Measurements from ENCODE around the gene FOXK2.

FOXK2 gene

DNA sequence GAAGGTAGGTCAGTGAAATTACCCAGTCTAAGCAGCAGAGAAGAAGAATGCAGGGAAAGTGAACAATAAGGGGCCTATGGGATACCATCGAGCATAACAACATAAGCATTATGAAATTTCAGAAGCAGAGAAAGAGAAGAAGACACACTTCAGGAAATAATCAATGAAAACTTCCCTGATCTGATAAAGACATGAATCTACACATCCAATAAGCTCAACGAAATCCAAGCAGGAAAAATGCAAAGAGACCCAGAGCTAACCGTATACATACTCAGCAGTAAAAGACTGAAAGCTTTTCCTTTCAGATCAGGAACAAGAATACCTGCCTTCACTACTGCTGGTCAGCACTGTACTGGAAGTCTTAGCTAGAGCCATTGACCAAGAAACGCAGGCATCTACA, 90.1 kb downstream of the FOXK2 start (continued):
- TF ChIP-seq, protein P1, sequence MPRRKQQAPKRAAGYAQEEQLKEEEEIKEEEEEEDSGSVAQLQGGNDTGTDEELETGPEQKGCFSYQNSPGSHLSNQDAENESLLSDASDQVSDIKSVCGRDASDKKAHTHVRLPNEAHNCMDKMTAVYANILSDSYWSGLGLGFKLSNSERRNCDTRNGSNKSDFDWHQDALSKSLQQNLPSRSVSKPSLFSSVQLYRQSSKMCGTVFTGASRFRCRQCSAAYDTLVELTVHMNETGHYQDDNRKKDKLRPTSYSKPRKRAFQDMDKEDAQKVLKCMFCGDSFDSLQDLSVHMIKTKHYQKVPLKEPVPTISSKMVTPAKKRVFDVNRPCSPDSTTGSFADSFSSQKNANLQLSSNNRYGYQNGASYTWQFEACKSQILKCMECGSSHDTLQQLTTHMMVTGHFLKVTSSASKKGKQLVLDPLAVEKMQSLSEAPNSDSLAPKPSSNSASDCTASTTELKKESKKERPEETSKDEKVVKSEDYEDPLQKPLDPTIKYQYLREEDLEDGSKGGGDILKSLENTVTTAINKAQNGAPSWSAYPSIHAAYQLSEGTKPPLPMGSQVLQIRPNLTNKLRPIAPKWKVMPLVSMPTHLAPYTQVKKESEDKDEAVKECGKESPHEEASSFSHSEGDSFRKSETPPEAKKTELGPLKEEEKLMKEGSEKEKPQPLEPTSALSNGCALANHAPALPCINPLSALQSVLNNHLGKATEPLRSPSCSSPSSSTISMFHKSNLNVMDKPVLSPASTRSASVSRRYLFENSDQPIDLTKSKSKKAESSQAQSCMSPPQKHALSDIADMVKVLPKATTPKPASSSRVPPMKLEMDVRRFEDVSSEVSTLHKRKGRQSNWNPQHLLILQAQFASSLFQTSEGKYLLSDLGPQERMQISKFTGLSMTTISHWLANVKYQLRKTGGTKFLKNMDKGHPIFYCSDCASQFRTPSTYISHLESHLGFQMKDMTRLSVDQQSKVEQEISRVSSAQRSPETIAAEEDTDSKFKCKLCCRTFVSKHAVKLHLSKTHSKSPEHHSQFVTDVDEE (CRISPR knock-in tag; IDR thresholded peaks at IDR 0.05), result no peak
- no peak for TF ChIP-seq PPARA (CRISPR knock-in tag; IDR thresholded peaks at IDR 0.05; ENCODE audit: borderline replicate concordance)
- TF ChIP-seq SNAI2 (CRISPR knock-in tag; IDR thresholded peaks at IDR 0.05), result no peak
- no peak for TF ChIP-seq ESRRG (CRISPR knock-in tag; IDR thresholded peaks at IDR 0.05)
- TF ChIP-seq RARB (CRISPR knock-in tag; IDR thresholded peaks at IDR 0.05), result no peak
- TF ChIP-seq BACH2 (CRISPR knock-in tag; IDR thresholded peaks at IDR 0.05; ENCODE audit: borderline replicate concordance), result no peak
- no peak for TF ChIP-seq ARNTL (CRISPR knock-in tag; IDR thresholded peaks at IDR 0.05; ENCODE audit: borderline replicate concordance, low read depth)
- no peak for TF ChIP-seq ZNF565 (CRISPR knock-in tag; conservative IDR thresholded peaks at IDR 0.05; ENCODE audit: low read depth)
- TF ChIP-seq ZFP30 (CRISPR knock-in tag; IDR thresholded peaks at IDR 0.05), result no peak
- TF ChIP-seq GLIS3 (CRISPR knock-in tag; IDR thresholded peaks at IDR 0.05), result no peak

DNA sequence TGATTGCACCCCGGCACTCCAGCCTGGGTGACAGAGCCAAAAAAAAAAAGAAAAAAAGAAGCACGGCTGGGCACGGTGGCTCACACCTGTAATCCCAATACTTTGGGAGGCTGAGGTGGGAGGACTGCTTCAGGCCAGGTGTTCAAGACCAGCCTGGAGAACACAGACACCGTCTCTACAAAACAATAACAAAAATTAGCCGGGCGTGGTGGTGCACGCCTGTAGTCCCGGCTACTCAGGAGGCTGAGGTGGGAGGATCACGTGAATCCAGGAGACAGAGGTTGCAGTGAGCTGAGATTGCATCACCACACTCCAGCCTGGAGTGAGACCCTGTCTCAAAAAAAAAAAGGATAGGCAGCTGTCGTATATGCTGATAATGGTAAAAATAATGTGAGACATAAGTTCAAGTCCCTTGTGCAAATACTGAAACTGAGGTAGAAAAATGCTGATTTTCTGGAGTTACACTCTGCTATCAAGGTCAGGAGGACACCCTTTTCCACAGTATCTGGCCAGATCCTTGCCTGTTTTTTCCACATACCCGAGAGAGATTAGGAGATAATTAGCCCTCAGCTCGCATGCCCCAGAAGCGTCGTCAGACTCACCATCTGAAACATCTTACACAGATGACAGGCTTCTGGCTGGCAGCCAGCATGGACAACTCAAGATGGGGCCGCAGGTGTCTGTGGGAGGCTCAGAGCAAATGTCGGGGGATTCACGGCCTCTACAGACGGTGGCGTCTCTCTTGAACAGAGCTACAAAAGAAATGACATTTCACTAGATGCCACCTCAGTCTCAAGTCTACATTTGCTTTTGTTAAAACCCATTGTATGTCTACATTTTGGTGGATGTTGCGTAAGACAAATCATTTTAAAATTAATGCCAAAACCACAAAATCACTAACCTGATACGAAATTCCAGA, 91.9 kb downstream of the FOXK2 start:
- peak; percentile 69 for ATAC-seq
- TF ChIP-seq CSDC2 (CRISPR knock-in tag; IDR thresholded peaks at IDR 0.05) (no peak), SNAI2 (CRISPR knock-in tag; IDR thresholded peaks at IDR 0.05) (no peak), ZNF70 (CRISPR knock-in tag; IDR thresholded peaks at IDR 0.05) (no peak), ISL1 (CRISPR knock-in tag; IDR thresholded peaks at IDR 0.05) (peak; percentile 70), ZFP3 (CRISPR knock-in tag; IDR thresholded peaks at IDR 0.05) (no peak), BACH2 (CRISPR knock-in tag; IDR thresholded peaks at IDR 0.05; ENCODE audit: borderline replicate concordance) (no peak), RARB (CRISPR knock-in tag; IDR thresholded peaks at IDR 0.05) (no peak), ZFP30 (CRISPR knock-in tag; IDR thresholded peaks at IDR 0.05) (no peak), OSR1 (CRISPR knock-in tag; IDR thresholded peaks at IDR 0.05) (no peak), ZNF565 (CRISPR knock-in tag; conservative IDR thresholded peaks at IDR 0.05; ENCODE audit: low read depth) (no peak), ESRRG (CRISPR knock-in tag; IDR thresholded peaks at IDR 0.05) (peak; percentile 91; the same call in 1 of the 2 replicates), TOX (CRISPR knock-in tag; IDR thresholded peaks at IDR 0.05; ENCODE audit: borderline replicate concordance) (no peak), PPARA (CRISPR knock-in tag; IDR thresholded peaks at IDR 0.05; ENCODE audit: borderline replicate concordance) (no peak), ZC3H10 (CRISPR knock-in tag; IDR thresholded peaks at IDR 0.05) (no peak), ZNF8 (CRISPR knock-in tag; IDR thresholded peaks at IDR 0.05) (no peak), GLIS3 (CRISPR knock-in tag; IDR thresholded peaks at IDR 0.05) (peak; percentile 73), ARNTL (CRISPR knock-in tag; IDR thresholded peaks at IDR 0.05; ENCODE audit: borderline replicate concordance, low read depth) (no peak), TCF4 (CRISPR knock-in tag; IDR thresholded peaks at IDR 0.05; ENCODE audit: borderline replicate concordance) (peak; percentile 83; the same call in 1 of the 2 replicates)
- TF ChIP-seq, protein P1 (CRISPR knock-in tag; IDR thresholded peaks at IDR 0.05), result peak; percentile 91
- TF ChIP-seq, protein P2, sequence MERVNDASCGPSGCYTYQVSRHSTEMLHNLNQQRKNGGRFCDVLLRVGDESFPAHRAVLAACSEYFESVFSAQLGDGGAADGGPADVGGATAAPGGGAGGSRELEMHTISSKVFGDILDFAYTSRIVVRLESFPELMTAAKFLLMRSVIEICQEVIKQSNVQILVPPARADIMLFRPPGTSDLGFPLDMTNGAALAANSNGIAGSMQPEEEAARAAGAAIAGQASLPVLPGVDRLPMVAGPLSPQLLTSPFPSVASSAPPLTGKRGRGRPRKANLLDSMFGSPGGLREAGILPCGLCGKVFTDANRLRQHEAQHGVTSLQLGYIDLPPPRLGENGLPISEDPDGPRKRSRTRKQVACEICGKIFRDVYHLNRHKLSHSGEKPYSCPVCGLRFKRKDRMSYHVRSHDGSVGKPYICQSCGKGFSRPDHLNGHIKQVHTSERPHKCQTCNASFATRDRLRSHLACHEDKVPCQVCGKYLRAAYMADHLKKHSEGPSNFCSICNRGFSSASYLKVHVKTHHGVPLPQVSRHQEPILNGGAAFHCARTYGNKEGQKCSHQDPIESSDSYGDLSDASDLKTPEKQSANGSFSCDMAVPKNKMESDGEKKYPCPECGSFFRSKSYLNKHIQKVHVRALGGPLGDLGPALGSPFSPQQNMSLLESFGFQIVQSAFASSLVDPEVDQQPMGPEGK (CRISPR knock-in tag; IDR thresholded peaks at IDR 0.05; ENCODE audit: borderline replicate concordance), result no peak
- TF ChIP-seq, protein P3, sequence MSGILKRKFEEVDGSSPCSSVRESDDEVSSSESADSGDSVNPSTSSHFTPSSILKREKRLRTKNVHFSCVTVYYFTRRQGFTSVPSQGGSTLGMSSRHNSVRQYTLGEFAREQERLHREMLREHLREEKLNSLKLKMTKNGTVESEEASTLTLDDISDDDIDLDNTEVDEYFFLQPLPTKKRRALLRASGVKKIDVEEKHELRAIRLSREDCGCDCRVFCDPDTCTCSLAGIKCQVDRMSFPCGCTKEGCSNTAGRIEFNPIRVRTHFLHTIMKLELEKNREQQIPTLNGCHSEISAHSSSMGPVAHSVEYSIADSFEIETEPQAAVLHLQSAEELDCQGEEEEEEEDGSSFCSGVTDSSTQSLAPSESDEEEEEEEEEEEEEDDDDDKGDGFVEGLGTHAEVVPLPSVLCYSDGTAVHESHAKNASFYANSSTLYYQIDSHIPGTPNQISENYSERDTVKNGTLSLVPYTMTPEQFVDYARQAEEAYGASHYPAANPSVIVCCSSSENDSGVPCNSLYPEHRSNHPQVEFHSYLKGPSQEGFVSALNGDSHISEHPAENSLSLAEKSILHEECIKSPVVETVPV (CRISPR knock-in tag; IDR thresholded peaks at IDR 0.05), result 0 out of 2 replicates have a peak, but pooled peaks have one; percentile 58
- TF ChIP-seq, protein P4, sequence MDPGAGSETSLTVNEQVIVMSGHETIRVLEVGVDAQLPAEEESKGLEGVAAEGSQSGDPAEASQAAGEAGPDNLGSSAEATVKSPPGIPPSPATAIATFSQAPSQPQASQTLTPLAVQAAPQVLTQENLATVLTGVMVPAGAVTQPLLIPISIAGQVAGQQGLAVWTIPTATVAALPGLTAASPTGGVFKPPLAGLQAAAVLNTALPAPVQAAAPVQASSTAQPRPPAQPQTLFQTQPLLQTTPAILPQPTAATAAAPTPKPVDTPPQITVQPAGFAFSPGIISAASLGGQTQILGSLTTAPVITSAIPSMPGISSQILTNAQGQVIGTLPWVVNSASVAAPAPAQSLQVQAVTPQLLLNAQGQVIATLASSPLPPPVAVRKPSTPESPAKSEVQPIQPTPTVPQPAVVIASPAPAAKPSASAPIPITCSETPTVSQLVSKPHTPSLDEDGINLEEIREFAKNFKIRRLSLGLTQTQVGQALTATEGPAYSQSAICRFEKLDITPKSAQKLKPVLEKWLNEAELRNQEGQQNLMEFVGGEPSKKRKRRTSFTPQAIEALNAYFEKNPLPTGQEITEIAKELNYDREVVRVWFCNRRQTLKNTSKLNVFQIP (CRISPR knock-in tag; IDR thresholded peaks at IDR 0.05; ENCODE audit: borderline replicate concordance, low read depth), result no peak
- TF ChIP-seq, protein P5, sequence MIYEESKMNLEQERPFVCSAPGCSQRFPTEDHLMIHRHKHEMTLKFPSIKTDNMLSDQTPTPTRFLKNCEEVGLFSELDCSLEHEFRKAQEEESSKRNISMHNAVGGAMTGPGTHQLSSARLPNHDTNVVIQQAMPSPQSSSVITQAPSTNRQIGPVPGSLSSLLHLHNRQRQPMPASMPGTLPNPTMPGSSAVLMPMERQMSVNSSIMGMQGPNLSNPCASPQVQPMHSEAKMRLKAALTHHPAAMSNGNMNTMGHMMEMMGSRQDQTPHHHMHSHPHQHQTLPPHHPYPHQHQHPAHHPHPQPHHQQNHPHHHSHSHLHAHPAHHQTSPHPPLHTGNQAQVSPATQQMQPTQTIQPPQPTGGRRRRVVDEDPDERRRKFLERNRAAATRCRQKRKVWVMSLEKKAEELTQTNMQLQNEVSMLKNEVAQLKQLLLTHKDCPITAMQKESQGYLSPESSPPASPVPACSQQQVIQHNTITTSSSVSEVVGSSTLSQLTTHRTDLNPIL (CRISPR knock-in tag; IDR thresholded peaks at IDR 0.05; ENCODE audit: low read depth), result peak; percentile 80; the same call in 1 of the 2 replicates

Measured in SK-N-SH treated with all-trans-retinoic acid at 6 μM for 48 hours (cell line).